ENCODE data around the gene RUNX2. TPM values are rescaled to one million over a fixed set of nuclear protein-coding genes. Genes with fewer than 3 reads are reported as not detected.

Gene RUNX2
- total and polyA plus RNA-seq, 8 donors, result 0.80 to 18.7 (median 2.7) TPM; not detected in 1

- H3K27me3 ChIP-seq, result no peaks in the 10 kb centered on the region
- no peak for TF ChIP-seq POLR2A (IDR thresholded peaks at IDR 0.05)
- TF ChIP-seq POLR2AphosphoS5 (IDR thresholded peaks at IDR 0.05), result no peak
- no peak for TF ChIP-seq CTCF (IDR thresholded peaks at IDR 0.05)
- no peak for TF ChIP-seq EP300 (IDR thresholded peaks at IDR 0.05)
- no peaks in the 10 kb centered on the region for H3K36me3 ChIP-seq
- no peak overlapping the region for H3K4me3 ChIP-seq
- 83 to 90% (median 87%) methylated on average over 3 of the region's 3 CpGs for WGBS, 5 donors
- no peak overlapping the region for H3K27ac ChIP-seq
- intact Hi-C loops (cut with DNase I; ENCODE audit: low total_unique reads), result no loop called here
- H3K9me3 ChIP-seq, result no peaks in the 10 kb centered on the region
- H3K4me1 ChIP-seq, result peaks cover 0 to 5% (median 0%) of the 10 kb centered on the region in 4 donors
- DNase-seq, result no peak
Observed at GRCh38 chr6:45619994-45620471, 291.9 kb downstream of the RUNX2 start.

GRCh38 chr6:45624228-45624627, 296.1 kb downstream of the RUNX2 start:
- Histone ChIP-seq H3K4me3 (no peak overlapping the region), H3K27me3 (no peaks in the 10 kb centered on the region), H3K9me3 (no peaks in the 10 kb centered on the region), H3K4me1 (no peaks in the 10 kb centered on the region), H3K27ac (no peak overlapping the region), H3K36me3 (no peaks in the 10 kb centered on the region)
- no peak for DNase-seq
- intact Hi-C loops (cut with DNase I; ENCODE audit: low total_unique reads), result no loop called here
- no peak for TF ChIP-seq CTCF (IDR thresholded peaks at IDR 0.05)
- TF ChIP-seq POLR2A (IDR thresholded peaks at IDR 0.05), result no peak
- TF ChIP-seq POLR2AphosphoS5 (IDR thresholded peaks at IDR 0.05), result no peak
- TF ChIP-seq EP300 (IDR thresholded peaks at IDR 0.05), result no peak
- WGBS, 5 donors, result 95 to 99% (median 98%) methylated on average over 4 of the region's 4 CpGs

GRCh38 chr6:45625191-45625664, 297.1 kb downstream of the RUNX2 start:
- H3K4me1 ChIP-seq, result no peaks in the 10 kb centered on the region
- TF ChIP-seq EP300 (IDR thresholded peaks at IDR 0.05) (no peak), POLR2A (IDR thresholded peaks at IDR 0.05) (no peak), POLR2AphosphoS5 (IDR thresholded peaks at IDR 0.05) (no peak), CTCF (IDR thresholded peaks at IDR 0.05) (no peak)
- WGBS, 5 donors, result 65 to 85% (median 81%) methylated on average over 4 to 5 of the region's 5 CpGs

GRCh38 chr6:45626087-45626891, 298.2 kb downstream of the RUNX2 start:
- Histone ChIP-seq H3K36me3 (no peaks in the 10 kb centered on the region), H3K9me3 (no peaks in the 10 kb centered on the region), H3K4me1 (no peaks in the 10 kb centered on the region), H3K27me3 (no peaks in the 10 kb centered on the region), H3K27ac (no peak overlapping the region), H3K4me3 (no peak overlapping the region)
- TF ChIP-seq POLR2AphosphoS5 (IDR thresholded peaks at IDR 0.05) (no peak), CTCF (IDR thresholded peaks at IDR 0.05) (no peak), EP300 (IDR thresholded peaks at IDR 0.05) (no peak), POLR2A (IDR thresholded peaks at IDR 0.05) (no peak)
- intact Hi-C loops (cut with DNase I; ENCODE audit: low total_unique reads), result no loop called here
- DNase-seq, result no peak
- WGBS, 5 donors, result 64 to 74% (median 67%) methylated on average over 5 of the region's 5 CpGs

More at GRCh38 chr6:45625191-45625664, 297.1 kb downstream of the RUNX2 start:
- no peaks in the 10 kb centered on the region for H3K36me3 ChIP-seq
- H3K27ac ChIP-seq, result no peak overlapping the region
- no peaks in the 10 kb centered on the region for H3K27me3 ChIP-seq
- H3K4me3 ChIP-seq, result no peak overlapping the region
- H3K9me3 ChIP-seq, result no peaks in the 10 kb centered on the region
- DNase-seq, result no peak
- intact Hi-C loops (cut with DNase I; ENCODE audit: low total_unique reads), result no loop called here

Data from stomach (tissue), 9 donors.